ENCODE results near the gene EPM2AIP1. TPM values are rescaled to one million over a fixed set of nuclear protein-coding genes. Genes with fewer than 3 reads are reported as not detected.
A peak's percentile ranks its signal among the peaks of the same experiment; 100 is the strongest.

EPM2AIP1 gene
- total and polyA plus RNA-seq, 2 of the 8 experiments (the other 6 are each of a cell fraction or from before 2014, with no cell fraction given) = 6.6 to 9.0 TPM

DNA sequence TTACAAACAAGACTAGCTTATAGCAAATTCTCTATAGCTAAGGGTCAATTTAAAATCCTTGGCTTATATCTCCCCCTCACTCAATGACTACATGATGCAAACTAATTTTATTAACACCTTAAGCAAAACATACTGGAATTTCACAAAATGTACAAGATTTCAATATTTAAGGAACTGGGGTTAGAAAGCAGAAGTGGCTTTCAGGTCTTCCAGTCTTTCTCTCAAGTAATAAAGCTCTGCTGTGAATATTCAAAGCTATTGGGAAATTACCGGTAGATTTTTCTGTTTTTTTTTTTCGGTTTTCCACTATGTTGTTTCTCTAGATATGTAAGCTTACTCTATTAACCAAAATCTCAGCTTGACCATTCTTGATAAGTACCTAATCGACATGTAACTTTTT lies 3.9 kb downstream of the EPM2AIP1 start:
- peaks cover 2 to 10% of the 10 kb centered on the region in 2 experiments for H4K20me1 ChIP-seq (replicated peaks in 1 of 2; ENCODE audit: control insufficient read depth in 1 of 2, insufficient read depth in 2 of 2, low read length in 2 of 2)
- H3K4me2 ChIP-seq (ENCODE audit: insufficient read depth in 1 of 2, low read depth in 2 of 2, low read length in 2 of 2) = 0 out of 4 replicates have a peak overlapping the region, but pooled peaks of 1 of the 2 experiments have one; percentile 16
- POLR2A ChIA-PET (ENCODE audit: partially characterized antibody) = interaction anchor here (0.5 to 1.6 kb wide), 3 partner anchors 16 to 1247 kb away, joined by 3 to 5 read pairs (median 4); no protein-coding TSS in a partner anchor

More for the DNA sequence above, 3.9 kb downstream of the EPM2AIP1 start:
- Histone ChIP-seq H3K23ac (ENCODE audit: insufficient read length) (no peak overlapping the region), H3K4me3 (ENCODE audit: extremely low read depth in 1 of 4, insufficient read depth in 2 of 4, low read depth in 3 of 4, low read length in 4 of 4) (peak overlapping the region in 1 of 4 experiments; percentile 89; a peak in 2 of 8 replicates), H3K27ac (ENCODE audit: low read depth, low read length) (no peak overlapping the region), H3K36me3 (ENCODE audit: control insufficient read depth in 2 of 4, insufficient read depth in 4 of 4, low read length in 3 of 4) (peaks cover 0 to 51% (median 21%) of the 10 kb centered on the region in 4 experiments; a peak in 6 of 8 replicates), H2AK5ac (ENCODE audit: low read depth, low read length) (no peak overlapping the region), H3K4ac (replicated peaks; ENCODE audit: insufficient read length, low read depth, low read length) (no peak overlapping the region), H2BK15ac (ENCODE audit: low read length) (no peak overlapping the region), H2BK12ac (ENCODE audit: low read depth, low read length) (no peak overlapping the region), H3K56ac (replicated peaks; ENCODE audit: insufficient read length, low read depth, low read length) (no peak overlapping the region), H3K4me1 (replicated peaks in 1 of 4; ENCODE audit: control insufficient read depth in 3 of 4, insufficient read depth in 4 of 4, low read length in 3 of 4) (peaks cover 0 to 2% (median 0%) of the 10 kb centered on the region in 4 experiments; a peak in 3 of 7 replicates), H2BK5ac (ENCODE audit: low read depth, low read length) (no peak overlapping the region), H4K5ac (ENCODE audit: insufficient read length, low read depth, low read length) (no peak overlapping the region), H4K8ac (ENCODE audit: extremely low read depth, insufficient read depth, low read length) (no peak overlapping the region), H2BK120ac (replicated peaks; ENCODE audit: low read depth, low read length) (no peak overlapping the region), H3K9me3 (ENCODE audit: insufficient read depth in 2 of 2, low read depth in 1 of 2, low read length in 1 of 2) (no peaks in the 10 kb centered on the region), H3K23me2 (ENCODE audit: low read depth, low read length) (peaks cover 4% of the 10 kb centered on the region; the same call in 1 of the 2 replicates), H4K91ac (replicated peaks; ENCODE audit: insufficient read length, low read length) (no peak overlapping the region), H3K18ac (ENCODE audit: extremely low read depth, low read length) (no peak overlapping the region), H2BK20ac (ENCODE audit: low read length) (no peak overlapping the region), H2AFZ (ENCODE audit: low read length) (no peak overlapping the region), H3K79me1 (ENCODE audit: low read depth, low read length) (no peaks in the 10 kb centered on the region; the same call in 1 of the 2 replicates), H3K9ac (replicated peaks in 1 of 4; ENCODE audit: extremely low read depth in 1 of 4, low read depth in 3 of 4, low read length in 3 of 4) (no peak overlapping the region), H3K79me2 (ENCODE audit: control insufficient read depth in 1 of 2, insufficient read depth in 2 of 2, low read length in 2 of 2) (peaks cover 10 to 42% of the 10 kb centered on the region in 2 experiments; a peak in 3 of 4 replicates), H3K27me3 (replicated peaks in 1 of 4; ENCODE audit: control insufficient read depth in 3 of 4, extremely low read depth in 1 of 4, insufficient read depth in 3 of 4, low read length in 3 of 4) (no peaks in the 10 kb centered on the region), H3K14ac (ENCODE audit: insufficient read length) (no peak overlapping the region)
- no peak for DNase-seq (ENCODE audit: low read depth in 1 of 2, low spot score in 2 of 2)
- no peak for FAIRE-seq
- 83% methylated on average over 3 of the region's 3 CpGs; no CpG with 5 or more reads in 1 of the 2 experiments for WGBS, 2 experiments (ENCODE audit: extremely low coverage in 1 of 2, insufficient coverage in 1 of 2, insufficient read length in 1 of 2, insufficient replicate concordance in 2 of 2, low coverage in 1 of 2, low lambda C conversion rate in 2 of 2, missing lambda C conversion rate in 1 of 2)
- CTCF ChIA-PET (ENCODE audit: partially characterized antibody) = interaction anchor here (0.7 to 2.5 kb wide), 7 partner anchors 9 to 84 kb away, joined by 3 to 9 read pairs (median 3); no protein-coding TSS in a partner anchor
- TF ChIP-seq KDM5A (IDR thresholded peaks at IDR 0.05; ENCODE audit: low read length) = no peak
- no peak for TF ChIP-seq GTF2F1 (IDR thresholded peaks at IDR 0.05; ENCODE audit: borderline replicate concordance, low read depth, low read length)
